NT2/D1 (cell line): ENCODE measurements around the gene EIF5A.

Experiments used
- DNase-seq: peaks from one replicate; pipeline ENCODE4 v3.0.0-alpha.2; 2011; ENCODE audit warnings: low read depth, low spot score
- H3K27me3 ChIP-seq: 2 replicates; pipeline ENCODE4 v1.6.0; 2011; ENCODE audit warnings: mild to moderate bottlenecking; ENCODE audit not compliant: insufficient read length, insufficient read depth
- H3K36me3 ChIP-seq: 2 replicates; pipeline ENCODE4 v1.6.1; 2011; ENCODE audit warnings: mild to moderate bottlenecking, low read length, mixed read lengths; ENCODE audit not compliant: insufficient read depth, insufficient read length
- H3K4me1 ChIP-seq: 2 replicates; pipeline ENCODE4 v1.5.1; 2011; ENCODE audit not compliant: insufficient read depth, insufficient read length
- H3K4me3 ChIP-seq: 2 replicates; pipeline ENCODE4 v1.5.1; 2011; ENCODE audit warnings: low read depth; ENCODE audit not compliant: insufficient read length
- H3K9ac ChIP-seq: 2 replicates; pipeline ENCODE4 v1.6.0; 2011; ENCODE audit warnings: low read depth; ENCODE audit not compliant: insufficient read length
- H3K9me3 ChIP-seq: 2 replicates; pipeline ENCODE4 v1.5.1; 2011; ENCODE audit warnings: mild to moderate bottlenecking, low read length; ENCODE audit not compliant: insufficient read depth
- SUZ12 ChIP-seq: IDR thresholded peaks from 2 replicates; pipeline ENCODE4 v1.6.1; 2011; ENCODE audit not compliant: insufficient read length, insufficient read depth; ENCODE audit errors: extremely low read depth
- YY1 ChIP-seq: IDR thresholded peaks from 2 replicates; pipeline ENCODE4 v1.6.1; 2011; ENCODE audit not compliant: insufficient read length, insufficient read depth
- ZNF274 ChIP-seq: IDR thresholded peaks from 2 replicates; pipeline ENCODE4 v1.6.1; 2011; ENCODE audit warnings: mild to moderate bottlenecking, low read depth, low read length

EIF5A gene

DNA sequence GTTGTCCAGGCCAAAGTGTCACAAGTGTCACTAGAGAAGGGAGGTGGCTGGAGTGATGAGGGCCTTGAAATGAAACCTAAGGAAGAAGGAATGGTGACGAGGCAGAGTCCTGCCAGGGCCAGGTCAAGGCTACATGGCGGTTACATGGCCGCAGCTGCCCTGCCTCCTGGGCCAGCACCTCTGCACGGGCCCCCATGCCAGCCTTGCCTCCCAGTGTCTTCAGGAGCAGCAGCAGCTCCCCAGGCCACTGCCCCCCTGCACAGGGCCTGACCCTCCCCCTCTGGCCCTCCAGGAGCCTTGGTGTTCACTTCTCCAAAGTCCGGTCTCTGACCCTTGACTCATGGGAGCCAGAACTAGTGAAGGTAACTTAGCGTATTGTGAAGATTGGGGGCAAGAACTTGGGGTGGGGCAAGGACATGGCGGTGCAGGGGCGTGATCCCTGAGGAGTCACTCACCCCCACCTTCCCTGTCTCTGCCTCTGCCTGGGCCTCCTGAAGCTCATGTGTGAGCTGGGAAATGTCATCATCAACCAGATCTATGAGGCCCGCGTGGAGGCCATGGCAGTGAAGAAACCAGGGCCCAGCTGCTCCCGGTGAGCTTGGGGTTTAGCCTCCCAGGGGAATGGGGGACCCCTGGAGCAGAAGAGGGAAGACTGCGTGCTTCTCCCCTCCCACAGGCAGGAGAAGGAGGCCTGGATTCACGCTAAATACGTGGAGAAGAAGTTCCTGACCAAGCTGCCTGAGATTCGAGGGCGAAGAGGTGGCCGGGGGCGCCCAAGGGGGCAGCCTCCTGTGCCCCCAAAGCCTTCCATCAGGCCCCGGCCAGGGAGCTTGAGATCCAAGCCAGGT, 40.4 kb downstream of the EIF5A start:
- no peak overlapping the region for H3K9ac ChIP-seq
- no peaks in the 10 kb centered on the region for H3K27me3 ChIP-seq
- no peaks in the 10 kb centered on the region for H3K36me3 ChIP-seq
- H3K9me3 ChIP-seq = no peaks in the 10 kb centered on the region
- TF ChIP-seq YY1 = no peak
- TF ChIP-seq ZNF274 = no peak
- TF ChIP-seq SUZ12 = no peak
- no peak overlapping the region for H3K4me3 ChIP-seq
- peaks cover 13% of the 10 kb centered on the region for H3K4me1 ChIP-seq
- no peak for DNase-seq

DNA sequence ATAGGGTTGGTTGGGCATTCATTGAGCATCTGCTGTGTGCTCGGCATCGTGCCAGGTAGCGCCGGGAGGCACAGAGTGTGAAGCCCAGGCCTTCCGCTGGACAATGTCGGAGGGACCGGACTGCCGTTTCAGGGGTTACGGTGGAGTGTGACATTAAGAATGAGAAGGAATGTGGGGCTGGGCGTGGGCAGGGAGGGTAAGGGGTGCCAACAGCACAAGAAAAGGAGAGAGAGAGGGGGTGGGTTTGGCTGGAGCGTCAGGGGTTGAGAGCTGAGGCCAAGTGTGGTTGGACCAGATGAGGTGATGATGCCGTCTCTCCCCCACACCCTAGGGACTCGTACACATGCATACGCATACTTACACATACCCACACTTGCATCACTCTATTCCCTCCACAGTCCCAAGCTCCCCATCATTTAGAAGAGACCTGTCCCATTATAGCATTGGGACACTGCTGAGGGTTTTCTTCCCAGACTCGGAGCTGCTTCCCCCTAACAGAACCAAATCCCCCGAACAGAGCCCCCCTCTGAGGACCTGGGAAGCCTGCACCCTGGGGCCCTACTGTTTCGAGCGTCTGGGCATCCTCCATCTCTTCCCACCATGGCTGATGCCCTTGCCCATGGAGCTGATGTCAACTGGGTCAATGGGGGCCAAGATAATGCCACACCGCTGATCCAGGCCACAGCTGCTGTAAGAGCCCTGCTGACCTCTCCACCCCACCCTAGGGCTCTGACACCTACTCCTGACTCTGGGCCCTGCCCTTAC, 41.2 kb downstream of the EIF5A start:
- DNase-seq = no peak
- H3K4me3 ChIP-seq = no peak overlapping the region
- H3K9me3 ChIP-seq = no peaks in the 10 kb centered on the region
- no peak for TF ChIP-seq YY1
- no peak for TF ChIP-seq SUZ12
- no peaks in the 10 kb centered on the region for H3K27me3 ChIP-seq
- H3K9ac ChIP-seq = no peak overlapping the region
- H3K4me1 ChIP-seq = peaks cover 13% of the 10 kb centered on the region
- H3K36me3 ChIP-seq = no peaks in the 10 kb centered on the region

DNA sequence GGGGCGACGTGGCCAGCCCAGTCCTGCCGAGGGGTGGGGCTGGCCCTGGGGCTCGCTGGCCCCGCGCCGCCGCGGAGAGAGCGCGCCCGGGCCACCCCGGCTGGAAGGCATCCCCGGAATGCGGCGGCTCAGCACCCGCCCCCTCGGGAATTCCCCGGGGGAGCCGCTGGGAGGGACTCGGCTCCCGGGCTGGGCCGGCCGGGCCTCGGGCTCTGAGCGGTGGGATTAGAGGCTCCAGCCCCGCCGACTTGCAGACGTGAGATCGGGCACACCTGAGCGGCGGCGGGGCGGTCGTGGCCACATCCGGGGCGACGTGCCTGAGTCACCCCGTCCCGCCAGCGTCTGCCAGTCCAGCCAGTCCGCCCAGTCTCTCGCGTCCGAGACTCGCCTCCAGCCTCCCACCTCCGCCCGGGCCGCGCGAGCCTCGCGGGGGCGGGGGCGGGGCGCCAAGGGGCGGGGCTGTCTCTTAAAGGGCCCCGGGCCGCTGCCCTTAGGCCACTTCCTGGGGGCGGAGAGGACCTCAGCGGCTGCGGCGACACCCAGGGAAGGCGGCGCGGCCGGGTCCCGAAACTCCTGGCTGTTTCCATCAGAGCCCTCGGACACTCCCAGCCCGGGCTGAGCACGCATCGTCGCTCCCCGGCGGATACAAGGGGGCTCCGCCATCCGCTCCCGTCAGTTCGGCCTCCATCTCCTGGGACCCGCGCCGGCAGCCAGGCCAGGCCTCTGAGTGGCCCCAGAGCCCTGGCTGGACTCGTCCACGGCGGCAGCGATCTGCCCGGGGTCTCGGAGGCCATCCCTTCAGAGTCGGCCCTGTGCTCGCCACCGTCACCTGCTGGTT, 44.5 kb downstream of the EIF5A start, which contains the start of gene KCTD11:
TSS of gene KCTD11 (plus strand) at position 498 of the 838 bp plus-strand sequence.
- peaks cover 4% of the 10 kb centered on the region for H3K27me3 ChIP-seq
- no peaks in the 10 kb centered on the region for H3K9me3 ChIP-seq
- H3K9ac ChIP-seq = peak within 1 kb of the TSS; percentile 91
- DNase-seq = no peak
- H3K4me1 ChIP-seq = peaks cover 19% of the 10 kb centered on the region
- peak within 1 kb of the TSS; percentile 81 for H3K4me3 ChIP-seq
- TF ChIP-seq ZNF274 (no peak), SUZ12 (no peak), YY1 (no peak)
- H3K36me3 ChIP-seq = no peaks in the 10 kb centered on the region

DNA sequence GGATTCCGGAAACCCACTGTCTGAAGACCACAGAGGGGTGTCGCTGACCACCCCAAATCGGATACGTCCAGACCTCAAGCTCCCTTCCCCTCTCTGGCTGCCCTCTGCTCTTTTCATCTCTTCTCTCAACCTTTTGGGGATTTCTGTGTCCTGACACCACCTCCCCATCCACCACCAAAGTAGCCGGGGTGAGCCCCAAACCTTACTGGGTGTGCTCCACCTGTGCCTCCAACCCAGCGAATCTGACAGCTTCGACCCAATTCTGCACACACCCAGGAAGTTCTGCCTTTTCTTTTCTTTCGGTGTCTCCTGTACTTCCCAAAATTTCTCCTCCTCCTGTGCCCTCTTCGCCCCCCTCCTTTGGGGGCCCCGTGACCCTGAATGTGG, 45.1 kb downstream of the EIF5A start:
- DNase-seq = no peak
- TF ChIP-seq ZNF274 = no peak
- peak overlapping the region; percentile 81 for H3K4me3 ChIP-seq
- peaks cover 4% of the 10 kb centered on the region for H3K27me3 ChIP-seq
- H3K9me3 ChIP-seq = no peaks in the 10 kb centered on the region
- no peaks in the 10 kb centered on the region for H3K36me3 ChIP-seq
- H3K4me1 ChIP-seq = peaks cover 19% of the 10 kb centered on the region
- peak overlapping the region; percentile 91 for H3K9ac ChIP-seq

DNA sequence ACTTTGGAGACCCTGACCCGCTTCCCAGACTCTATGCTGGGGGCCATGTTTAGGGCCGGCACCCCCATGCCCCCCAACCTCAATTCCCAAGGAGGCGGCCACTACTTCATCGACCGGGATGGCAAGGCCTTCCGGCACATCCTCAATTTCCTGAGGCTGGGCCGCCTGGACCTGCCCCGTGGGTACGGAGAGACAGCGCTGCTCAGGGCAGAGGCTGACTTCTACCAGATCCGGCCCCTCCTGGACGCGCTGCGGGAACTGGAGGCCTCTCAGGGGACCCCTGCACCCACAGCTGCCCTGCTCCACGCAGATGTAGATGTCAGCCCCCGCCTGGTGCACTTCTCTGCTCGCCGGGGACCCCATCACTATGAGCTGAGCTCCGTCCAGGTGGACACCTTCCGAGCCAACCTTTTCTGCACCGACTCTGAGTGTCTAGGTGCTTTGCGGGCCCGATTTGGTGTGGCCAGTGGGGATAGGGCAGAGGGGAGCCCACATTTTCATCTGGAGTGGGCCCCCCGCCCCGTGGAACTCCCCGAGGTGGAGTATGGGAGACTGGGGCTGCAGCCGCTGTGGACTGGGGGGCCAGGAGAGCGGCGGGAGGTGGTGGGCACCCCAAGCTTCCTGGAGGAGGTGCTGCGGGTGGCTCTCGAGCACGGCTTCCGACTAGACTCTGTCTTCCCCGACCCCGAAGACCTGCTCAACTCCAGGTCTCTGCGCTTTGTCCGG, 45.6 kb downstream of the EIF5A start:
- peaks cover 19% of the 10 kb centered on the region for H3K4me1 ChIP-seq
- peak overlapping the region; percentile 91 for H3K9ac ChIP-seq
- TF ChIP-seq SUZ12 (no peak), YY1 (no peak), ZNF274 (no peak)
- no peaks in the 10 kb centered on the region for H3K36me3 ChIP-seq
- no peak overlapping the region for H3K4me3 ChIP-seq
- DNase-seq = no peak
- peaks cover 4% of the 10 kb centered on the region for H3K27me3 ChIP-seq
- no peaks in the 10 kb centered on the region for H3K9me3 ChIP-seq

DNA sequence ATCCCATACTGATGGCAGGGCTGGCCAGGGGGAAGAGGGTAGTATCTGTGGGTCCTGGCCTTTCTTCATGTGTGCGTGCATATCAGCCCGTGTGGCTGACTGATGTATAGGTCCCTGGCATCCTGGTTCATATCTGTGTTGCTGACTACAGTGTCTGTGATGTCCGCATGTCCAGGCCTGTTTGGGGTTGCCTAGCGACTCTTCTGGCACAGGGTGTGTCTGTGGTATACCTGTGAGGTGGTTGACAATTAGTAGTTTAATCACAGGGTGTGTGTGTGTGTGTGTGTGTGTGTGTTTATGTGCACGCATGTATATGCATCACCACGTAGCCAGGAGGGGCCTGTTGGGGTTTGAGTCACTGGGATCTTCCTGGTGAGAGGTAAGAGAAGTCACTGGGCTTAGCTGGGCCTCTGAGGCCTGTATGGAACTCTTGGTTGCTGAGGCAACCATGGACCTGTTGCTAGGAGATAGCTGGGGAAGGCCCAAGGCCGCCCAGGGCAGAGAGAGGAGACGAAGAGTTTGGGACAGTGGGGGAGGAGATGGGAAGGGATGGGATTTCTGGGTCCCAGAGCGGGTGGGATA, 46.9 kb downstream of the EIF5A start:
- no peak overlapping the region for H3K9ac ChIP-seq
- H3K27me3 ChIP-seq = peaks cover 4% of the 10 kb centered on the region
- H3K4me1 ChIP-seq = peaks cover 14% of the 10 kb centered on the region
- H3K9me3 ChIP-seq = no peaks in the 10 kb centered on the region
- DNase-seq = no peak
- no peak for TF ChIP-seq ZNF274
- no peak for TF ChIP-seq SUZ12
- TF ChIP-seq YY1 = no peak
- H3K4me3 ChIP-seq = no peak overlapping the region
- H3K36me3 ChIP-seq = no peaks in the 10 kb centered on the region
